ENCODE measurements around the gene GDF10.

The GDF10 gene

DNA sequence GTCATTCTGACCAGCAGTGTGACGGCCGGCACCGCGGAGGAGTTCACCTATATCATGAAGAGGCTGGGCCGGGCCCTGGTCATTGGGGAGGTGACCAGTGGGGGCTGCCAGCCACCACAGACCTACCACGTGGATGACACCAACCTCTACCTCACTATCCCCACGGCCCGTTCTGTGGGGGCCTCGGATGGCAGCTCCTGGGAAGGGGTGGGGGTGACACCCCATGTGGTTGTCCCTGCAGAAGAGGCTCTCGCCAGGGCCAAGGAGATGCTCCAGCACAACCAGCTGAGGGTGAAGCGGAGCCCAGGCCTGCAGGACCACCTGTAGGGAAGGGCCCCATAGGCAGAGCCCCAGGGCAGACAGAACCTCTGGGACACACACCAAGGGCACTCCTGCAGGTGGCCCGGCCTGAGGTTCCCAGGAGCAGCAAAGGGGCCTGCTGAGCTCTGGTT is 57.2 kb downstream of the GDF10 start:
- DNase-seq = no peak

DNA sequence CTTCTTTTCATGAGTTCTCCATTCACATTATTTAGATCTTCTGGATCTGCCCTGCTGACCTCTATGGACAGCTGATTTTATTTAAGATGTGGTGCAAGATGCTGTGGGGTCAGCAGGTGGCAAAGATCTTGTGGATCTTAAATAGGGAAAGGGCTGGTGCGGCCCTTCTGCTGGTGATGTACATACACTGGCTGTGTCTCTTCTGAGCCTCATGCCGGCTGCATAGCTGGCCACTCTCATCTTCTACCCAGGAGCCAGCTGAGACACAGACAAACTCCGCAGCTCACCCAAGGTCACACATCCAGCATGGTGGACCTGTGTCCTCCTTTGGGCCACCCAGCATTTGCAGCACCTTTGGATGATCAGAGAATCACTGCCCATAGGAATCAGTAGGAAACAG is 57.9 kb downstream of the GDF10 start:
- DNase-seq = no peak

DNA sequence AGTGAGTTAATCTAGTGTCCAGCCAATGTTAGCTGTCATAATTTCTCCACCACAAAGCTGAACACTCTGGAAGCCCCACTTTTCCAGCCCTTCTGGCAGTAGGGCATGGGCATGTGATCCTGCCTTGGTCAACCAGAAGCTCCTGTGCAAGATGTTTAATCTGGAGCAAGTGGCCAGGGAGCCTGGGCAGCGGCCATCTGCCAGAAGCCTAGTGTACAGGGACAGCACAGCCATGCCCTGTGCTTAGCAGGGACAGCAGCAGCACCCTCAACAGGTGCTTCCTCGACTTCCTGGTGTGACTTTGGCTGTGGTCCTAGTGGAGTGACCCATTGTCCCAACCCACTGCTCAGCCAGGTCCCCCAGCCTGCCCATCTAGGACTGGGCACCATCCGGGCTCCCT is 58.5 kb downstream of the GDF10 start:
- no peak for DNase-seq

DNA sequence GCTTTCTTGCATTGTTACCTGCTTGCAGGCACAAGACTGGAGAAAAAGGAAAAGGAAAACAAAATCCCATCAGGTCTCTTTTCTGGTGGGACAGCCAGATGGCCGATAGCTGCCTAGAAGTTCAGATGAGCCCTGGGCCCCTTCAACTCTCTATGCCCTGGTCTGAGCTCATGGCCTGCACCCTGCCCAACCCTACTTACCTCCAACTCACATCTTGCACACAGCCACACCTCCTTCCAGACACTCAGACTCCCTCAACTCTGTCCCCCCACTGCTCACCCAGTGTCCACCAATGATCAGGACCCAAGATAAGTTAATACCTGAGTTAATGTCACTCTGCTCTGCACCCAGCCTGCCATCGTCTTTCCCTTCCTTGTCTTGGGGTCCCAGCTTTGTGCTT is 59.1 kb downstream of the GDF10 start:
- no peak for DNase-seq

DNA sequence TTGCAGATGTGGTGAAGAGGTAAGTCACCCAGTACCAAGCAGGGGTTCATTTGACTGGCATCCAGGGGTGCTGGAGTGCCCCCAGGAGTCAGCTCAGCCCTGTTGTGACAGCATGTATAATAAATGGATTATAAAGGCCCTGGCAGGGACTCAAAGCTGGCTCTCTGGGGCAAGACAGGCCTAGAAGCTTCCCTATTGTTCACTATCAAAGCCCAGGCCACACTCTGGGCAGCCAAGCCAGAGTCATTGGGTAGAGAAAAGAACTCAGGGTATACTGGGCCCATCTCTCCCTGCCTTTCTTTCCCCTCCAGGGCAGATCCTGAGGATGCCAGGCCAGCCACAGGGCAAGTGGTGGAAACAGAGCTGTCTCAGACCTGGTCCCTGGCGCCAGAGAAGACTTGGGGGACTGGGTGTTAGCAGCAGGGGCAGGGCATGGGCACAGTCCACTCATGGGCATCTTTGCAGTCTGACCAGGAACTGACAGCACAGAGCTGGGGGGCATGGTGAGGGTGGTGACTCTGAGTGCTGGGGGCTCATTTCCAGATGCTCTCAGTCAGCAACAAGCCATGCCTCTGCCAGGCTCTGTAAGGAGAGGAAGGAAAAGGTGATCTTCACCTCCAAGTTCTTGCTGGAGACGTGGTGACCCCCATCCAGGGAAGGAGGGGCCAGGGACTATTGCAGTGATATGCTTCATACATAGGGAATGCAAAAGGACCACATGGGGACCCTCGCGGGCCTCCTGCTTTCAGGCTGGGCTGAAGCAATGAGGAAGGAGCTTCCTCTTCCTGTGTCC is 59.8 kb downstream of the GDF10 start:
- no peak for DNase-seq

DNA sequence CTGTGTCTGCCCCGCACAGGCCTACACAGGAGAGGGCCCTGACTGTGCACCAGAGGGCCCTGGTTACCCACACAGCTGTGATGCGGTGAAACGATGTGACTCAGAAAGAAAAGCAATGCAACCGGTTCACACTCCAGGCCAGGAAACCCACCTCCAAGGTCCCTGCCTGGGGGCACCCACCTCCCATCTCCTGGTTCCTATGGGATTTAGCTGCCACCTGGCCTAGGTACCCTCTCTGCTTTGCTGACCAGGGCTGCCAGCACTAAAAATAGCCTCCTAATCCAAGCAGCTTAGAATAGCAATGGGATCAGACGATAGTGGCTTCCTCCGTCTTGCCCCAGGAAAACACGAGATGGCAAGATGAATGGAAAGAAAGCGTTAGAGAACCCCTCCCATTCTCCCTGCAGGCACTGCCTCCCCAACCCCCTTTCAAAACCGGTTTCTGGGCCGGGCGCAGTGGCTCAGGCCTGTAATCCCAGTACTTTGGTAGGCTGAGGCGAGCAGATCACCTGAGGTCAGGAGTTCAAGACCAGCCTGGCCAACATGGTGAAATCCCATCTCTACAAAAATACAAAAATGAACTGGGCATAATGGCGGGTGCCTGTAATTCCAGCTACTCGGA is 60.5 kb downstream of the GDF10 start:
- DNase-seq = no peak

DNA sequence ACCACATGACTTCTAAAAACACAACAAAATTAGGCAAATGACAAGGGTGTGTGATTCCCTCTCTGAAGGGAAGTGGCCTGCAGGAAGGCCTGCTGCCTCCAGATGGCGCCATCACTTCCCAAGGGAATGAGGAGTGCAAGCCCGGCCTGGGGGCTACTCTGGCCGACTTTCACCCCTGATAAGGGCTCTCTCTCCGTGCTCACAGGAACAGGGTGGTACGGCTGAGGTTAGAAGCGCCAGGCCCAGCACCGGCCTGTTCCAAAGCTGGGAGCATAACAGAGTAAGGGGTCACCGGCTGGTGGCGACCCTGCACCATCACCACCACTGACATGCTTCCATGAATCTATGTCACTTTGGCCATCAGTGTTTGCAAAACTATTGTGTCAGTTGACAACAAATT is 61.3 kb downstream of the GDF10 start:
- DNase-seq = peak; percentile 45 to 54

DNA sequence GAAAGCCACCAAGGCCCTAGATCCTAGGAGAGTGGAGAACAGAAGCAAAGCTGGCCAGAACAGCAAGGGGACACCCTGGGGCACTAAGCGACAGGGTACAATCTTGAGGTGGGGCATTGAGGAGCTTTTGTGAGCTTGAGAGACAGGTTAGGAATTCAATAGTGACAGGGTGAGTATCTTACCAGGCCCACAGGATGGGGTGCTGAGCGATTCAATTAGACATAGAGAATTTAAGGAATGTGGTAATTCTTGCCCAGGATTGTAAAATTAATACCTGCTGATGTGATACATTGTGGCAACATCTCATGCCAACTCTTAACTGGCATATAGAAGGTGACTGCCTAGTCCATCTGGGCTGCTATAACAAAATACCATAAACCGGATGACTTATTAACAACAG is 62.2 kb downstream of the GDF10 start:
- no peak for DNase-seq

Measured in activated CD4-positive, alpha-beta T cell treated with anti-CD3 and anti-CD28 coated beads, Interleukin-2, amount 50 U/mL, for 48 hours (primary cell).